Adipocyte (in vitro differentiated cells): ENCODE measurements around the gene TBC1D14.
"Not testable (repeated sequence)": the region's sequence is repeated elsewhere in the genome, so short reads cannot be mapped to it uniquely, and the experiment has no call there.

ENCODE experiments used
- DNase-seq: peaks from one replicate; pipeline ENCODE4 v3.0.0-alpha.2; 2015; ENCODE audit warnings: low read depth
- H3K27me3 ChIP-seq: replicated peaks from 2 replicates; pipeline ENCODE4 v1.7.0; 2013; ENCODE audit warnings: mild to moderate bottlenecking, low read length, moderate library complexity; ENCODE audit not compliant: control insufficient read depth, insufficient read depth
- H3K36me3 ChIP-seq: 2 replicates; pipeline ENCODE4 v1.7.0; 2013; ENCODE audit warnings: low read length, mild to moderate bottlenecking, moderate library complexity; ENCODE audit not compliant: control insufficient read depth, insufficient read depth, severe bottlenecking
- H3K4me1 ChIP-seq: 2 replicates; pipeline ENCODE4 v1.7.0; 2013; ENCODE audit warnings: mild to moderate bottlenecking, low read length, moderate library complexity; ENCODE audit not compliant: control insufficient read depth, insufficient read depth
- H3K4me3 ChIP-seq: 2 replicates; pipeline ENCODE4 v1.7.0; 2013; ENCODE audit warnings: mild to moderate bottlenecking, low read length, moderate library complexity
- H3K9ac ChIP-seq: 2 replicates; pipeline ENCODE4 v1.7.0; 2013; ENCODE audit warnings: mild to moderate bottlenecking, low read length, moderate library complexity
- H3K9me3 ChIP-seq: 2 replicates; pipeline ENCODE4 v1.7.0; 2013; ENCODE audit warnings: mild to moderate bottlenecking, low read length, moderate library complexity; ENCODE audit not compliant: control insufficient read depth

Gene TBC1D14

DNA sequence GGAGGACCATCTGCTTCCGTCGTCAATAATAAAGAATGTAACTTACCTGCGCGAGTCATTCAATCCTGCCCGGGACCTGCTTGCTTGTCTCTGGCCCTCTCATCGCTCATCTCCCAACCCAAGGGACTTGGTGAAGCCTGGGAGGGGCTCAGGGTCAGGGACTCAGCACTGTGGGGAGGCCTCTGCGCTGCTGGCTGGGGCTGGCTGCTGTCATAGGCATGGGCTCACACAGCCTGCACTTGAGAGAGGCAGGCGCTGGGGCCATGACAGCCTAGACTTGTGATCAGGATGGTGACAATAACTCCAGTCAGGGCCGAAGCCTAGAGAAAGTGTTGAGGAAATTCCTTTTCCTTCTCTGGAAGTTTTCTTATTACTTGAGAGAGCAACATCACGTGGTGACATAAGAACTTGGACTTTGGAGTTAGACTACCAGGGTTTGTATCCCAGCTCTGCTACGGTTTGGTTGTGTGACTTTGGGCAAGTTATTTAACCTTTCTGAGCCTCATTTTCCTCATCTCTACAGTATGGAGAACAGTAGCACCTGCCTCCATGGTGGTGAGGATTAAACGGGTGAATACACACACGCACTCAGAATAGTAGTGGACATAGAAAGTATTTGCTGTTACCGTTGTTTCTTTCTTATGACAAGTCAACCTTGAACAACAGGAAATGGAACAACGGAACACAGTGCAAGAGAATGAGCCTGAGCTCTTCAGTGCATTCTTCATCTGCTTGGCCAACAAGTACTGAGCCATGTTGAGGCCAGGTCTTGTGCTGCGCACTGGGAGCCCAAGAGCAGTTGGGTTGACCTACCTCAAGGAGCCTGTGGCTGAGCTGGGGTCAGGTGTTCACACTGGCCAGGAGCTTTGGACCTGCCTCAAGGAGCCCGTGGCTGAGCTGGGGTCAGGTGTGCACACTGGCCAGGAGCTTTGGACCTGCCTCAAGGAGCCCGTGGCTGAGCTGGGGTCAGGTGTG is 60.5 kb downstream of the TBC1D14 start:
- no peaks in the 10 kb centered on the region for H3K36me3 ChIP-seq
- no peaks in the 10 kb centered on the region for H3K27me3 ChIP-seq
- H3K9me3 ChIP-seq, result no peaks in the 10 kb centered on the region
- H3K4me3 ChIP-seq, result no peak overlapping the region
- H3K9ac ChIP-seq, result no peak overlapping the region
- peaks cover 3% of the 10 kb centered on the region for H3K4me1 ChIP-seq
- DNase-seq, result no peak

DNA sequence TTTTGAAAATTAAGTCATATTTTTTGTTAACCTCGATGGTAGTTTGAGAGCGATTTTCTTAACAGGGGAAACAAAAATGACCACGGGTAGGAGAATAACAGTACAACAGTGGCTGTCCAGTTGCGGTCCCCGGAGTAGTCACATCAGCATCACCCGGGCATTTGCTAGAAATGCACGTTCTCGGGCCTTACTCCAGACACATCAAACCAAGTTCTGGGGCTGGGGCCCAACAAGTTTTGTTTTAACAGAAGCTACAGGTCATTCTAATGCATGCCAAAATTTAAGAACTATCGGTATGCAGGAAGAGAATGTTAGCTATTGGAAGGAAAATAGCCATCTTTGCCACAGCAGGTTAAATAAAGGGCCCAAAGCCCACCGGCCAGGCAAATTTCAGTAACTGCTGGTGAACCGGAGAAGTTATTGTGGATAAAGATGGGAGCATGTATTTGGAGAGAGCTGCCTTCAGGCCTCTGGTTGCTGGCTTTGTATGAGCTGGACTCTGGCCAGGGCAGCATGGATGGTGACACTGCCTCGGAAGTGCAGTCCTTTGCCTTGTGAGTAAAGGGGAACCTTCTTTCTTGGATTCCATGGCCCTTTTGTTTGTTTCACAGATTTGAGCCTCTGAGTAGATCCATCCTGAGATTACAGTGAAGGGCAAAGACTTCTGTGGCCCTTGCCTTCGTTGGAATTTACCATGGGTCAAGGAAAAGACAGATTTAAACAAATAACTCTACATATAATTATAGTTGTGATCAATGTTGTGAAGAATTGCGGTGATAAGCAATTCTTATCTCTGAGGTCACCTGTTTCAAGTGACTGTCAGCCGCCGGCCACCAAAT is 62.1 kb downstream of the TBC1D14 start:
- H3K9ac ChIP-seq, result no peak overlapping the region
- H3K36me3 ChIP-seq, result no peaks in the 10 kb centered on the region
- H3K4me1 ChIP-seq, result peaks cover 3% of the 10 kb centered on the region
- no peaks in the 10 kb centered on the region for H3K27me3 ChIP-seq
- DNase-seq, result no peak
- H3K9me3 ChIP-seq, result no peaks in the 10 kb centered on the region
- H3K4me3 ChIP-seq, result no peak overlapping the region

DNA sequence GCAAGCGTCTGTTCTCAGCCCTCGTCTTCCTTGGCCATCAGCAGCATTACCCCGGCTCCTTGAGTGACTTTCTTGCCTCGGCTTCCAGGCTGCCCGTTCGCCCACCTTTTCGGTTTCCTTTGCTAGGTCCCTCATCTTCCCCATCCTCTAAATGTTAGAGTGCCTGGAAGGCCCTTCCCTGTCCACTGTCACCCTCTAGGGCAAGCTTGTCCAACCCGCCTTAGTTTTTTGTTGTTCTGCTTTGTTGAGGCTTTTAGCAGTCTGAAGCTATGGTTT is 62.7 kb downstream of the TBC1D14 start:
- DNase-seq, result no peak
- H3K9me3 ChIP-seq, result no peaks in the 10 kb centered on the region

DNA sequence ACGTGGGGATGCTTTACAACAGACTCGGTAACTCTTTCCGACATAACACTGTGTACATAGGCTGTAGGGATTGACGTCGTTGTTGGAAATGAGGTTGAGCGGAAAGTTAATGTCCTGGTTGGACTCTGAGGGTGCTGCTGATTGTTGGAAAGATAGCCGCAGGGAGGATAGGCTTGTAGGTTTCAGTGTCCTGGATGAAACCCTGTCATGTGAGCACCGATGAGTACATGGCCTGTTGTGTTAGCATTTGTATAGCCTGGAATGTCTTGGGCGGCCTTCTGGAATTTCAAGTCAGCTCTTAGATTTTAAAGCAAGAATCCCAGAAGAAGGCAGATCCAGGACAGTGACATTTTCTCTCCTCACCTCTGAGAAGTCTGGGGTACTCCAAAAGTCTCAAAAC is 63.3 kb downstream of the TBC1D14 start:
- Histone ChIP-seq H3K27me3 (no peaks in the 10 kb centered on the region), H3K4me3 (no peak overlapping the region), H3K9ac (no peak overlapping the region), H3K9me3 (no peaks in the 10 kb centered on the region), H3K4me1 (peaks cover 3% of the 10 kb centered on the region), H3K36me3 (no peaks in the 10 kb centered on the region)
- DNase-seq, result no peak

More for the DNA sequence above, 62.7 kb downstream of the TBC1D14 start:
- H3K36me3 ChIP-seq, result no peaks in the 10 kb centered on the region
- no peak overlapping the region for H3K4me3 ChIP-seq
- H3K4me1 ChIP-seq, result peaks cover 3% of the 10 kb centered on the region
- no peaks in the 10 kb centered on the region for H3K27me3 ChIP-seq
- no peak overlapping the region for H3K9ac ChIP-seq

DNA sequence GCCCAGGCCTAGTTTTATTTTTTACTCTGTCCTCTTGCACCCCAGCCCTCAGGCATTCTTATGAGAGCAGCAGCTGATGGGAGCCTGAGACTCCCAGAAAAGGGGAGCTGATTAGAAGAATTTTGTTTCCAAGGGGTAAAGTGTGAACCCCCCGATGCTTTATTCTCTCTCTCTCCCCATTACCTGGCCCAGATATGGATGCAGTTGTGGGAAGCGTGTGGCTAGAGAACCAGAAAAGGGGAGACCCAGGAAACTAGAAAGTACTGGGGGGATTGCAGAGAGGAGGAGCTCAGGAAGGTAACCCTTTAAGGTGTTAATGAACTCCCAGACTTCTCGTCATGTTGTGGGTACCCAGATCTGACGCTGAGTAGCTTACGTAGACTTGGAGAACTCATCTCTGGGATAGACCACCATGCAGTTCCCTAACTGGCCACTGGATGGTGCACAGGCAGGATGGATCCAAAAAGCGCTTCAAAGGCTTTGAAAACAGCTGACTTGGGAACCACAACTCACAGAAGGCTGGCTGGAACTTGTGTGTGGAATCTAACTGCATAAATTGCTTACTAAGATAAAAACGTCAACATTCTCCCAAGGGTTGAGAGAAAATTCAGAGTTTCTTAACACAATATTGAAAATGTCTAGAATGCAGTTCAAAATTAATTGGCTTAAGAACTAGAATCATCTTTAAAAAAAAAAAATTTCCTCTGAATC is 64.7 kb downstream of the TBC1D14 start:
- Histone ChIP-seq H3K4me3 (no peak overlapping the region), H3K9me3 (no peaks in the 10 kb centered on the region), H3K9ac (no peak overlapping the region), H3K36me3 (no peaks in the 10 kb centered on the region), H3K4me1 (peaks cover 3% of the 10 kb centered on the region), H3K27me3 (no peaks in the 10 kb centered on the region)
- peak; percentile 96 for DNase-seq

DNA sequence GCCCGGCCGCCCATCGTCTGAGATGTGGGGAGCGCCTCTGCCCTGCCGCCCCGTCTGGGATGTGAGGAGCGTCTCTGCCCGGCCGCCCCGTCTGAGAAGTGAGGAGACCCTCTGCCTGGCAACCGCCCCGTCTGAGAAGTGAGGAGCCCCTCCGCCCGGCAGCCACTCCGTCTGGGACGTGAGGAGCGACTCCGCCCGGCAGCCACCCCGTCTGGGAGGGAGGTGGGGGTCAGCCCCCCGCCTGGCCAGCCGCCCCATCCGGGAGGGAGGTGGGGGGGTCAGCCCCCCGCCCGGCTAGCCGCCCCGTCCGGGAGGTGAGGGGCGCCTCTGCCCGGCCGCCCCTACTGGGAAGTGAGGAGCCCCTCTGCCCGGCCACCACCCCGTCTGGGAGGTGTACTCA is 68.2 kb downstream of the TBC1D14 start:
- not testable (repeated sequence) for H3K9me3 ChIP-seq, H3K27me3 ChIP-seq, H3K4me1 ChIP-seq, H3K36me3 ChIP-seq, DNase-seq, H3K9ac ChIP-seq, H3K4me3 ChIP-seq

DNA sequence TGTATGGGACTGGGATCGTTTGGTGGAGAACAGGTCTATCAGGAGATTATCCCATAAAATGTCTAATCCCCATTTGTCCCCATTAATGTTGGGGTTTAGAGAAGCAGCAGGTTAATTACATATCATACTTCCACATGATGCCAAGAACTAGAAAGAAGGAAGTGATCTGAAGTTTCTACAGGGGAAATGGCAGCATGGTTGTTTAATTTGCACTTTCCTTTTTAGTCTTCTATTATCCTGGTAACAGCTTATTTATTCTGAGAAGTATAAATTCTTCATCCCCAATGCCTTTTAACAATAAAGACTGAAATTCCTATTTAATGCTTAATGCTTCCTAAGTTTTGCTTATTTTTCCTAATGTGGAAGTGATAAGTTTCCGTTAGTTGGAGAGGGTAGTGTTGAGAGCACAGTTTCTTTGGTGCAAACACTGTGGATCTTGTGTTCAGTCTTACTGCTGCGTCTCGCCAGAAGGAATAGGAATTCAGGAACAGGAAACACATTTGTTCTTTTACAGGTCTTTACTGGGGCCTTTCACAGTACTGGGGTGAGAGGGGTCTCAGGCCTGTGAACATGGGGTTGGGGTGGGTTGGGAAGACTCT is 74.0 kb downstream of the TBC1D14 start:
- Histone ChIP-seq H3K4me3 (no peak overlapping the region), H3K4me1 (peaks cover 24% of the 10 kb centered on the region), H3K9ac (no peak overlapping the region), H3K27me3 (no peaks in the 10 kb centered on the region), H3K36me3 (no peaks in the 10 kb centered on the region), H3K9me3 (no peaks in the 10 kb centered on the region)
- no peak for DNase-seq

DNA sequence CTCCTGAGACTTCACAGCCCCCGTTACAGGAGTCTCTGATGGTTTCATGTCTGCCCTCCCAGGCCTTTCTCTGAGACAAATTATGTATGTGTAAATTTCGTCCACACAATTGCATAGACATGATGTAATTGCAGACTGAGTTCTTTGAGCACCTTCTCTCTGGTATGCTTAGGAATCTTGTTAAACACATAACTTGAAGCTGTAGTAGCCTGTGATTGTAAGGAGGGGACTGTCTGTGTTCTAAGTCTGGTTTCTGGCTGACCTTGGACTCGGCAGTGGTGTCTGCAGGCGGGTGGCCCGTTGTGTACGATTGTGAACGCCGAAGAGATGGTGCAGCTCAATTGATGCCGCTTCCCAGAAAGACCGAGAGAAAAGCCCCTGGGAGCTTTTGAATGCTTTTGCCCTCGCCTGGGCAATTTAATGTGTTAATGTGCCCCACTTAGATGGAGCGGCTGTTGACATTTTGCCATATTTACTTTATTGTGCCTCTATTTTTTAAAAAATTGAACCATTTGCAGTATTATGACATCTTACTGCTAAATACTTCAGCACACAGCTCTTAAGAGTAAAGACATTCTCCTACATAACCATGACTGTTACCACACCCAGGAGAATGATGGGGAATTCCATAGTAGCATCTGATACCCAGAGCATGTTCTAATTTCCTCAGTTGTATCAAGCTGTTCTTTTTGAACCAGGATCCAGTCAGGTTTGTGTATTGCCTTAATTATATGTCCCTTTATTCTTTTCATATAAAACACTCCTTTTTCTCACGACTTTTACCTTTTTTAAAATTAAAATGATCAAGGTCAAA is 75.2 kb downstream of the TBC1D14 start:
- no peaks in the 10 kb centered on the region for H3K27me3 ChIP-seq
- no peak overlapping the region for H3K4me3 ChIP-seq
- DNase-seq, result peak; percentile 42

DNA sequence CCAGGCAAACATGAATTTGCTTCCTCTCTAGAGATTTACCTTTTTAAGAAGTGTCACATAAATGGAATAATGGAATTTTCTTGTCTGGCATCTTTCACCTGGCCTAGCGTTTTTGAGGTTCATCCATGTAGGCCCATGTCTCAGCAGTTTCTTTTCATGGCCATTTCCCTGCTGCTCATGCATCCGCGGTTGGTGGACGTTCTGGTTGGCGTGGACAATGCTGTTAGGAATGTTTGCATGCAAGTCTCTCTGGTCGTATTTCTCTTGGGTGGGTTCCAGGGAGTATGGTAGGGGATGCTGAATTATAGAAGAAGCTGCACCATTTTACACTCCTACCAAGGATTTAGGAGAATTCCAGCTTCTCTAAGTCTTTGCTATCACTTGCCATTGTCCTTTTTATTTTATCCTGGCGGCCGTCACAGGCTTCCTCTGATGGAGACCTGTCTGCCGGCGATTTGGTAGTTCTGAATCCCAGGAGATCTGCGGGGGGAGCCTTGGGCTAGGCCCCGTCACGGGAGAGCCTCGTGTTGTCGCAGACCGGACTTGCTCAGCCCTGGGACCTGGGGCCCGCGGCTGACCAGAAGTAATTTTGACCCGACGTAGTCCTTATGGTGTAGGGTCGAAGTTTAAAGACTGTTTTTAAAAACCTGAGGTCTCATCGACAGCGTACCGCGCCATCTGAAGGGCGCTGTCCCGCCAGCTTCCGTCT is 76.6 kb downstream of the TBC1D14 start:
- H3K9me3 ChIP-seq, result no peaks in the 10 kb centered on the region
- H3K4me3 ChIP-seq, result peak overlapping the region; percentile 90
- peak overlapping the region; percentile 96 for H3K9ac ChIP-seq
- DNase-seq, result peak; percentile 87
- H3K36me3 ChIP-seq, result no peaks in the 10 kb centered on the region
- no peaks in the 10 kb centered on the region for H3K27me3 ChIP-seq
- H3K4me1 ChIP-seq, result peaks cover 28% of the 10 kb centered on the region

More for the DNA sequence above, 75.2 kb downstream of the TBC1D14 start:
- H3K36me3 ChIP-seq, result no peaks in the 10 kb centered on the region
- H3K9ac ChIP-seq, result peak overlapping the region; percentile 96
- H3K9me3 ChIP-seq, result no peaks in the 10 kb centered on the region
- peaks cover 24% of the 10 kb centered on the region for H3K4me1 ChIP-seq
